Measurements from ENCODE around the gene MOBP.

DNA sequence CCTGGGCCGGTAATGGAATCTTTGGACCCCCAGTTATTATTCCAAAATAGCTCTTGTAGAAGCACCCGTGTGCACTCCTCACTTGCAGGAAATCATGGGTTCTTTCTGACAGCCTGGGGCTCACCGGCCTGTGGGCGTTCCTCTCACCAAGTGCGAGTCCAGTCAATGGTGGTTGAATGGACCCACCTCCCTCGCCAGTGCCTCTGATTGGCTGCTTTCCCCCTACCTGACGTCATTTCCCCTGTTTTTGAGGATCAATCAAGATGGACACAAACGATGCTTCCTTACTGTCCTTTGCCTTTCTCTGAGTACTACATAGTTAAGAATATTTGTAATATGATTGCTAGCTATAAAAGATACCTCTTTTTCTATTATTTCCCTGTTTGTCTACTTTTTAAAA, 18.1 kb downstream of the MOBP start:
- TF ChIP-seq, protein P1, sequence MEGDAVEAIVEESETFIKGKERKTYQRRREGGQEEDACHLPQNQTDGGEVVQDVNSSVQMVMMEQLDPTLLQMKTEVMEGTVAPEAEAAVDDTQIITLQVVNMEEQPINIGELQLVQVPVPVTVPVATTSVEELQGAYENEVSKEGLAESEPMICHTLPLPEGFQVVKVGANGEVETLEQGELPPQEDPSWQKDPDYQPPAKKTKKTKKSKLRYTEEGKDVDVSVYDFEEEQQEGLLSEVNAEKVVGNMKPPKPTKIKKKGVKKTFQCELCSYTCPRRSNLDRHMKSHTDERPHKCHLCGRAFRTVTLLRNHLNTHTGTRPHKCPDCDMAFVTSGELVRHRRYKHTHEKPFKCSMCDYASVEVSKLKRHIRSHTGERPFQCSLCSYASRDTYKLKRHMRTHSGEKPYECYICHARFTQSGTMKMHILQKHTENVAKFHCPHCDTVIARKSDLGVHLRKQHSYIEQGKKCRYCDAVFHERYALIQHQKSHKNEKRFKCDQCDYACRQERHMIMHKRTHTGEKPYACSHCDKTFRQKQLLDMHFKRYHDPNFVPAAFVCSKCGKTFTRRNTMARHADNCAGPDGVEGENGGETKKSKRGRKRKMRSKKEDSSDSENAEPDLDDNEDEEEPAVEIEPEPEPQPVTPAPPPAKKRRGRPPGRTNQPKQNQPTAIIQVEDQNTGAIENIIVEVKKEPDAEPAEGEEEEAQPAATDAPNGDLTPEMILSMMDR (IDR thresholded peaks at IDR 0.05; ENCODE audit: low read depth, low read length) = no peak
- TF ChIP-seq EZH2phosphoT487 (IDR thresholded peaks at IDR 0.05; ENCODE audit: low read depth) = no peak

Measured in OCI-LY3 (cell line).